ENCODE measurements around the gene FOXP1. TPM values are rescaled to one million over a fixed set of nuclear protein-coding genes. Genes with fewer than 3 reads are reported as not detected.

The FOXP1 gene
- total RNA-seq, 4 donors from 2014 or later, result 13.2 to 46.6 (median 29.2) TPM

- Histone ChIP-seq H3K36me3 (no peaks in the 10 kb centered on the region), H3K27ac (no peak overlapping the region), H3K4me1 (no peaks in the 10 kb centered on the region), H3K9me3 (no peaks in the 10 kb centered on the region), H3K27me3 (no peaks in the 10 kb centered on the region), H3K4me3 (no peak overlapping the region)
- intact Hi-C loops (cut with DNase I; ENCODE audit: low total_unique reads) (no loop called here), in situ Hi-C loops (cut with MboI; ENCODE audit: low sequenced_read_pairs in 4 of 4) (no loop called here)
- no peak for ATAC-seq
- no peak for TF ChIP-seq POLR2A (IDR thresholded peaks at IDR 0.05)
- TF ChIP-seq, protein P1, sequence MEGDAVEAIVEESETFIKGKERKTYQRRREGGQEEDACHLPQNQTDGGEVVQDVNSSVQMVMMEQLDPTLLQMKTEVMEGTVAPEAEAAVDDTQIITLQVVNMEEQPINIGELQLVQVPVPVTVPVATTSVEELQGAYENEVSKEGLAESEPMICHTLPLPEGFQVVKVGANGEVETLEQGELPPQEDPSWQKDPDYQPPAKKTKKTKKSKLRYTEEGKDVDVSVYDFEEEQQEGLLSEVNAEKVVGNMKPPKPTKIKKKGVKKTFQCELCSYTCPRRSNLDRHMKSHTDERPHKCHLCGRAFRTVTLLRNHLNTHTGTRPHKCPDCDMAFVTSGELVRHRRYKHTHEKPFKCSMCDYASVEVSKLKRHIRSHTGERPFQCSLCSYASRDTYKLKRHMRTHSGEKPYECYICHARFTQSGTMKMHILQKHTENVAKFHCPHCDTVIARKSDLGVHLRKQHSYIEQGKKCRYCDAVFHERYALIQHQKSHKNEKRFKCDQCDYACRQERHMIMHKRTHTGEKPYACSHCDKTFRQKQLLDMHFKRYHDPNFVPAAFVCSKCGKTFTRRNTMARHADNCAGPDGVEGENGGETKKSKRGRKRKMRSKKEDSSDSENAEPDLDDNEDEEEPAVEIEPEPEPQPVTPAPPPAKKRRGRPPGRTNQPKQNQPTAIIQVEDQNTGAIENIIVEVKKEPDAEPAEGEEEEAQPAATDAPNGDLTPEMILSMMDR (IDR thresholded peaks at IDR 0.05 in 4 of 5, conservative IDR thresholded peaks at IDR 0.05 in 1 of 5), result no peak
- no peak for DNase-seq
Observed at GRCh38 chr3:71268462-71268999, 315.0 kb downstream of the FOXP1 start.

- no peaks in the 10 kb centered on the region for H3K27me3 ChIP-seq
- ATAC-seq, result no peak
- TF ChIP-seq, protein P1 (IDR thresholded peaks at IDR 0.05 in 4 of 5, conservative IDR thresholded peaks at IDR 0.05 in 1 of 5), result no peak
- no peak for TF ChIP-seq POLR2A (IDR thresholded peaks at IDR 0.05)
- in situ Hi-C loops (cut with MboI; ENCODE audit: low sequenced_read_pairs in 4 of 4) (no loop called here), intact Hi-C loops (cut with DNase I; ENCODE audit: low total_unique reads) (no loop called here)
- H3K27ac ChIP-seq, result no peak overlapping the region
- no peak overlapping the region for H3K4me3 ChIP-seq
- H3K9me3 ChIP-seq, result no peaks in the 10 kb centered on the region
- no peaks in the 10 kb centered on the region for H3K36me3 ChIP-seq
- H3K4me1 ChIP-seq, result no peaks in the 10 kb centered on the region
- no peak for DNase-seq
Observed at GRCh38 chr3:71266875-71267274, 316.7 kb downstream of the FOXP1 start.

- Histone ChIP-seq H3K9me3 (no peaks in the 10 kb centered on the region), H3K27ac (no peak overlapping the region), H3K4me1 (no peaks in the 10 kb centered on the region), H3K36me3 (no peaks in the 10 kb centered on the region), H3K4me3 (no peak overlapping the region), H3K27me3 (no peaks in the 10 kb centered on the region)
- intact Hi-C loops (cut with DNase I; ENCODE audit: low total_unique reads) (no loop called here), in situ Hi-C loops (cut with MboI; ENCODE audit: low sequenced_read_pairs in 4 of 4) (no loop called here)
- TF ChIP-seq POLR2A (IDR thresholded peaks at IDR 0.05), result no peak
- TF ChIP-seq, protein P1 (IDR thresholded peaks at IDR 0.05 in 4 of 5, conservative IDR thresholded peaks at IDR 0.05 in 1 of 5), result no peak
- ATAC-seq, result no peak
- no peak for DNase-seq
Observed at GRCh38 chr3:71265365-71265915, 318.1 kb downstream of the FOXP1 start.

- no peak for DNase-seq
- no peak overlapping the region for H3K27ac ChIP-seq
- intact Hi-C loops (cut with DNase I; ENCODE audit: low total_unique reads) (no loop called here), in situ Hi-C loops (cut with MboI; ENCODE audit: low sequenced_read_pairs in 4 of 4) (no loop called here)
- H3K4me3 ChIP-seq, result no peak overlapping the region
- no peaks in the 10 kb centered on the region for H3K4me1 ChIP-seq
- TF ChIP-seq, protein P1 (IDR thresholded peaks at IDR 0.05 in 4 of 5, conservative IDR thresholded peaks at IDR 0.05 in 1 of 5), result no peak
- no peak for TF ChIP-seq POLR2A (IDR thresholded peaks at IDR 0.05)
- H3K27me3 ChIP-seq, result no peaks in the 10 kb centered on the region
- no peaks in the 10 kb centered on the region for H3K9me3 ChIP-seq
- ATAC-seq, result no peak
- H3K36me3 ChIP-seq, result no peaks in the 10 kb centered on the region
Observed at GRCh38 chr3:71264840-71265239, 318.7 kb downstream of the FOXP1 start.
